Measurements from ENCODE around the gene KRT85.
"Not testable (repeated sequence)": the region's sequence is repeated elsewhere in the genome, so short reads cannot be mapped to it uniquely, and the experiment has no call there.

KRT85 gene

DNA sequence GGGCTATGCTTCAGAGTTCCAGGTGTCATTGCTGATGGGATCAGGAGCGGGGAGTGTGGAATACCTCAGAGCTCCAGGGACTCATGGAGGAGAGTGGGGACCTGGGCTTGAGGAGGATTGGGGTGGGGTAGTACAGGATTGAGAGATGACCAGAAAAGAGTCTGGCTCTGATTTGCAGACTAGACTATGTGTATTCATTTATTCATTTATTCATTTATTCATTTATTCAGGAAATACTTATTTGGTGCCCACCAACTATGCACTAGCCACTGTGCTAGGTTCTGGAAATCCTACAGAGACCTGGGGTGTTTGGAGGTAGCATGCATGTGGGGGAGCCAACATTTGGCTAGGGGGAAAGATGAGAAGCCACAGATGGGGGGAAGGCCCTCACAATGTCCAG is 45.2 kb downstream of the KRT85 start:
- Mint-ChIP-seq H3K36me3 (ENCODE audit: insufficient read depth) (peaks cover 1% of the 10 kb centered on the region), H3K9me3 (no peaks in the 10 kb centered on the region), H3K4me1 (peaks cover 2% of the 10 kb centered on the region), H3K27ac (ENCODE audit: low read depth) (no peak overlapping the region), H3K4me3 (no peak overlapping the region), H3K27me3 (peaks cover 71% of the 10 kb centered on the region)
- DNase-seq (ENCODE audit: low spot score in 2 of 2) (no peak), ATAC-seq (replicated peaks; ENCODE audit: extremely low read depth, poor library complexity, severe bottlenecking) (no peak)

DNA sequence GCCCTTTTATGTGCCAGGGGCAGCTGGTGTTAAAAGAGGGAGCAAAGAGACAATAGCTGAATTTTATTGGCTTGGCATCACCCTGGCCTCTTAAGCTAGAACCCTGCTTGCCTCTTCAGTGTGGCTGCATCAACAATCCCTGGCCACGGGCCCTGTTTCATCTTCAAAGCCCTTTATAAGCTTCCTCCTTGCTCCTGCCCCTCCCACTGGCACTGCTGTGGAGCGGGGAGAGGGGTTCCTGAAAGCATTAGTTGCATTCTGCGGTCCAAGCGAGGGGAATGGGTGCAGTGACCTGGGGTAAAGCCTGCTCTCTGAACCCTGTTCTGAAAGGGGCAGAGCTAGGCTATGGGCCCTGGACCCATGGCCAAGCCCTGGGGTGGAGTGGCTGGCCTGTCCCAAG is 45.9 kb downstream of the KRT85 start:
- DNase-seq (ENCODE audit: low spot score in 2 of 2), result no peak
- H3K36me3 Mint-ChIP-seq (ENCODE audit: insufficient read depth), result peaks cover 1% of the 10 kb centered on the region

DNA sequence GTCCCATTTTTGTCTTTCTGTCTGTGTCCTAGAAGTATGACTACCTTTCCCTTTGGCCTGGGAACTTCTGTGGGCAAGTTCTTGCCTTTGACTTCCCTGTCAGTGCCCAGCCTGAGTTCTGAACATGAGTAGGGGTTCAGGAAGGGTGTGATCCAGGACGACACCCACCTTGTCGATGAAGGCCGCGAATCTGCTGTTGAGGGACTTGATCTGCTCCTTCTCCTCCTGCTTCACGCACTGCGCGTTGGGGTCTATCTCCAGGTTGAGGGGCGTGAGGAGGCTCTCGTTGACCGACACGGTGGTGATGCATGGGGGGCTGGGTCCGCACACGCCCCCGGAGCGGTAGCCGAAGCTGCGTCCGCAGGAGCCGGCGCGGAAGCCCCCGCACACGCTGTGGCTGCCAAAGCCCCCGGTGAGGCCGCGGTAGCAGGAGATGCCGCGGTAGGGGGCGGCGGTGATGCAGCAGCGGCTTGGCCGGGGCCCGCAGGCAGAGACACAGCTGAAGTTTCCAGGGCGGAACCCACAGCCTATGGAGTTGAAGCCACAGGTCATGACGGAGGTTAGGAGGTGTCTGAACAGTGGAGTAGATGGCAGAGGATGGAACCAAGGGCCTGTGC is 46.4 kb downstream of the KRT85 start, which contains the start of gene KRT83:
Gene KRT83, minus strand, starts transcription at position 615 of the 617 bp plus-strand sequence. Its CDS starts 63 bp downstream, at position 552.
- H3K27me3 Mint-ChIP-seq, result peaks cover 71% of the 10 kb centered on the region
- DNase-seq (ENCODE audit: low spot score in 2 of 2), result no peak
- no peak for ATAC-seq (replicated peaks; ENCODE audit: extremely low read depth, poor library complexity, severe bottlenecking)
- no peaks in the 10 kb centered on the region for H3K4me1 Mint-ChIP-seq
- peaks cover 1% of the 10 kb centered on the region for H3K36me3 Mint-ChIP-seq (ENCODE audit: insufficient read depth)
- H3K4me3 Mint-ChIP-seq, result no peak within 1 kb of the TSS
- H3K9me3 Mint-ChIP-seq, result no peaks in the 10 kb centered on the region
- H3K27ac Mint-ChIP-seq (ENCODE audit: low read depth), result no peak within 1 kb of the TSS

More for the DNA sequence above, 45.9 kb downstream of the KRT85 start:
- H3K4me1 Mint-ChIP-seq, result no peaks in the 10 kb centered on the region
- ATAC-seq (replicated peaks; ENCODE audit: extremely low read depth, poor library complexity, severe bottlenecking), result no peak
- no peak overlapping the region for H3K27ac Mint-ChIP-seq (ENCODE audit: low read depth)
- H3K4me3 Mint-ChIP-seq, result no peak overlapping the region
- H3K27me3 Mint-ChIP-seq, result peaks cover 71% of the 10 kb centered on the region
- no peaks in the 10 kb centered on the region for H3K9me3 Mint-ChIP-seq

DNA sequence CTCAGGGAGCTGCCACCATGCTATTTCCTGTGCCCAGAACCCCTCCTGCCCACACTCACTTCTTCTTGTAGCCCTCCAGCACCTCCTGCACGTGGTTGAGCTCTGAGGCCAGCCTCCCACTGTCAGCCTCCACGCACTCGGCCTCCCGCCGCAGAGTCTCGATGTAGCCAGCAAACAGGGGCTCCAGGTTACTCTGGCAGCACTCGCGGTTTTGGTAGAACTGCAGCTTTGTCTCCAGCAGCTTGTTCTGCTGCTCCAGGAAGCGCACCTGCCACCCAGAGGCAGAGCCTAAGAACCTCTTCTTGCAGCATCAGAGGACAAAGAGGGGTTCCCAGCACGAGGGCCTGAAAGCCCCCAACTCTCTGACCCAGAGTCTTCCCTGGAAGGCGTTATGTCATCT is 48.2 kb downstream of the KRT85 start:
- peaks cover 1% of the 10 kb centered on the region for H3K36me3 Mint-ChIP-seq (ENCODE audit: insufficient read depth)
- no peaks in the 10 kb centered on the region for H3K9me3 Mint-ChIP-seq
- H3K27me3 Mint-ChIP-seq, result peaks cover 57% of the 10 kb centered on the region
- H3K27ac Mint-ChIP-seq (ENCODE audit: low read depth), result no peak overlapping the region
- no peak overlapping the region for H3K4me3 Mint-ChIP-seq
- H3K4me1 Mint-ChIP-seq, result no peaks in the 10 kb centered on the region
- no peak for ATAC-seq (replicated peaks; ENCODE audit: extremely low read depth, poor library complexity, severe bottlenecking)
- DNase-seq (ENCODE audit: low spot score in 2 of 2), result no peak

DNA sequence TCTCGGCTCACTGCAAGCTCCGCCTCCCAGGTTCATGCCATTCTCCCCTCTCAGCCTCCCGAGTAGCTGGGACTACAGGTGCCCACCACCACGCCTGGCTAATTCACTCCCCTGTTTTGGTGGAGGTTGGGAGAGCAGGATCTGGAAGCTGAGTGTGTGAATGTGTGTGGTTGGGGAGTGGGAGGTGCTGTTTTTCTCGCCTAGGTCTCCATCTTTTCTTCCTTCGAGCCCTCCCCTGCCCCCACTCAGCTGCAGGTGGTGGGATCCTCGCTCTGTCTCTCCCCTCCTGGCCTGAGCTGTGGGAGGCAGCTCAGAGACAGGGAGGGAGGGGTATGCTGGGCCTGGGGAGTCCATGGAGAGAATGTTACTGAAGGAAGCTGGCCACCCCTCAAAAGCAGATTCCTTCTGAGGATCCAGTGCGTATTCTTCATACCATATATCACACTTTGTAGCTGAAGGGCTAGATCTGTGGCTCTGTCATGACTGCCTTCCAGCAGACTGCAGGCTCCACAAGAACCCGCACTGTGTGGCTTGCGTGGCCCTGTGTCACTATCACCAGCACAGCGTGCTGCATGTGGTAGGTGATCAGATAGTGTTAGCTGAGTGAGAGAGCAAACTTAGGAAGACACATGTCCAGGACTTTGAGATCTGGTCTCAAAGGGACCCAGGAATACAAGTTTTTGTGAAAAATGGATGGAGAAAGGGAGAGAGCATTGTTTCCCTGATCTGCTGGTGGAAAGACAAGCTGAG is 48.9 kb downstream of the KRT85 start:
- peaks cover 1% of the 10 kb centered on the region for H3K36me3 Mint-ChIP-seq (ENCODE audit: insufficient read depth)
- H3K27ac Mint-ChIP-seq (ENCODE audit: low read depth), result no peak overlapping the region
- H3K9me3 Mint-ChIP-seq, result no peaks in the 10 kb centered on the region
- DNase-seq (ENCODE audit: low spot score in 2 of 2), result no peak
- no peak overlapping the region for H3K4me3 Mint-ChIP-seq
- no peaks in the 10 kb centered on the region for H3K4me1 Mint-ChIP-seq
- H3K27me3 Mint-ChIP-seq, result peaks cover 57% of the 10 kb centered on the region
- ATAC-seq (replicated peaks; ENCODE audit: extremely low read depth, poor library complexity, severe bottlenecking), result no peak

DNA sequence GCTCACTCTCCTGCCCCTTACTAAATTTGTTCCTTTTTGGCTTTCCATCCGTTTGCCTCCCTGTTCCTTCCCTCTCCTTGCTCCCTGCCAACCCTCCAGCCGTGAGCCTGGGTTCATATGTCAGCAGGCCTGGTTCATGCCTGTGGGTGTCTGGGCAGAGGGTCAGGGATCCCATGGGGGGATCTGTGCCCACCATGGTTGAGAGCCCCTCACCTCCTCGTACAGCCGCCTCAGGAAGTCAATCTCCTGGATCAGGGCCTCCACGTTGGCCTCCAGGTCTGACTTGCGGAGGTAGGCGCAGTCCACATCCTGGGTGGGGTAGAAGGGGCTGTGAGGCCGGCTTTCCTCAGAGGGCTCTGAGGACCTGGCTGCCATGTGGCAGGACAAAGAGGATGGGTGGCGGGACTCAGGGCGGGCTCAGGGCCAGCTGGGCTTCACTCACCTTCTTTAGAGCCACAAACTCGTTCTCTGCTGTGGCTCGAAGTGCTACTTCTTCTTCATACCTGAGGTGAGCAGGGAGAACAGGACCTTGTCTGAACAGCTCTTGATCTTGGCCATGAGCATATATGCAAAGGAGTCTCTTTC is 49.7 kb downstream of the KRT85 start:
- H3K27me3 Mint-ChIP-seq, result peaks cover 57% of the 10 kb centered on the region
- no peak overlapping the region for H3K4me3 Mint-ChIP-seq
- H3K4me1 Mint-ChIP-seq, result no peaks in the 10 kb centered on the region
- H3K9me3 Mint-ChIP-seq, result no peaks in the 10 kb centered on the region
- no peak overlapping the region for H3K27ac Mint-ChIP-seq (ENCODE audit: low read depth)
- DNase-seq (ENCODE audit: low spot score in 2 of 2), result no peak
- peaks cover 1% of the 10 kb centered on the region for H3K36me3 Mint-ChIP-seq (ENCODE audit: insufficient read depth)
- no peak for ATAC-seq (replicated peaks; ENCODE audit: extremely low read depth, poor library complexity, severe bottlenecking)

DNA sequence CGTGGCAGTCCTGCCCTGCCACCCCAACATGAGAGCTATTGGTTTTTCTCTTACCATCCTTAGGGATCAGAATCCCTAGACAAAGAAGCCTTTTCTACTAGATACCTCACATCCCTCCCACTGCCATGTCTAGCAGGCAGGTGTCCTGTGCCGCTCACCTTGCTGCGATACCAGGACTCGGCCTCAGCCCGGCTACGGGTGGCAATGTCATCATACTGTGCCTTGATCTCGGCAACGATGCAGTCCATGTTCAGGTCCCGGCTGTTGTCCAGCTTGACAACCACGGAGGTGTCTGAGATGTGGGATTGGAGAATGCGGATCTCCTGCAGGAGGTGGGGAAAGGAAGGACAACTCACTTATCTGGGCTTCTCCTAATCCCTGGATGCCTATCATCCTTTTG is 50.6 kb downstream of the KRT85 start:
- Mint-ChIP-seq H3K27me3 (peaks cover 57% of the 10 kb centered on the region), H3K9me3 (no peaks in the 10 kb centered on the region), H3K27ac (ENCODE audit: low read depth) (no peak overlapping the region), H3K4me1 (no peaks in the 10 kb centered on the region), H3K4me3 (no peak overlapping the region), H3K36me3 (ENCODE audit: insufficient read depth) (peaks cover 1% of the 10 kb centered on the region)
- ATAC-seq (replicated peaks; ENCODE audit: extremely low read depth, poor library complexity, severe bottlenecking), result no peak
- no peak for DNase-seq (ENCODE audit: low spot score in 2 of 2)

DNA sequence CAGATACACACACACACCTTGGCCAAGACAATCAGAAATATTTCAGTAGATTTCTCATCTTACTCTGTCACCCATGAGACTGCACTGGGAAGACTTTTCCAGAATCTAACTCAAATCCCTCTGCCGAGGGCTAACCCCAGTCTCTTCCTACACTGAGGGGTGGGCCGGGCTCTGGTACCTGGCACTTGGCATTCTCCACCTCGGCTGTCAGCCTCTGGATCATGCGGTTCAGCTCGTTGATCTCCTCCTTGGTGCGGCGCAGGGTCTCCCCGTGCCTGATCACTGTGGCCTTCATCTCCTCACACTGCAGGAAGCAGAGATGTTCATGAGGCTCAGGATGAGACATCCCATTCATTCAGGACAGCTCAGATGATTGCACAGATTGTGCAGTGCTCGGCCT is 51.0 kb downstream of the KRT85 start:
- no peak for DNase-seq (ENCODE audit: low spot score in 2 of 2)
- no peaks in the 10 kb centered on the region for H3K4me1 Mint-ChIP-seq
- H3K36me3 Mint-ChIP-seq (ENCODE audit: insufficient read depth), result peaks cover 1% of the 10 kb centered on the region
- no peaks in the 10 kb centered on the region for H3K9me3 Mint-ChIP-seq
- no peak overlapping the region for H3K27ac Mint-ChIP-seq (ENCODE audit: low read depth)
- peaks cover 58% of the 10 kb centered on the region for H3K27me3 Mint-ChIP-seq
- H3K4me3 Mint-ChIP-seq, result no peak overlapping the region
- ATAC-seq (replicated peaks; ENCODE audit: extremely low read depth, poor library complexity, severe bottlenecking), result no peak

DNA sequence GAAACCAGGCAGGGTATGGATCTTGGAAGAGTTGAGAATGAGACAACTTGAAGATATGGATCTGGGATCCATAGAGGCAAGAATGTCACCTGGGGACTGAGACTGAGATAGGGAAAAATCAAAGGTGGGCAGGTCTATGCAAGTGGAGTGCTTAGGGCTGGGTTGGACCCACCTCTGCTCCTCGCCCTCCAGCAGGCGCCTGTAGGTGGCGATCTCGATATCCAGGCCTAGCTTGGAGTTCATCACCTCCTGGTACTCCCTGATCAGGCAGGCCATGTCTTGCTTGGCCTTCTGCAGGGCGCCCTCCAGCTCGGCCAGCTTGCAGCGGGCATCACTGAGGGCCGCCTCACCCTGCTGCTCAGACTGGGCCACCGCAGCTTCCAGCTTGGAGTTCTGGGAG is 51.6 kb downstream of the KRT85 start:
- not testable (repeated sequence) for H3K4me3 Mint-ChIP-seq; DNase-seq (ENCODE audit: low spot score in 2 of 2); H3K27ac Mint-ChIP-seq (ENCODE audit: low read depth); H3K9me3 Mint-ChIP-seq; H3K36me3 Mint-ChIP-seq (ENCODE audit: insufficient read depth); ATAC-seq (replicated peaks; ENCODE audit: extremely low read depth, poor library complexity, severe bottlenecking); H3K4me1 Mint-ChIP-seq
- peaks cover 60% of the 10 kb centered on the region for H3K27me3 Mint-ChIP-seq

DNA sequence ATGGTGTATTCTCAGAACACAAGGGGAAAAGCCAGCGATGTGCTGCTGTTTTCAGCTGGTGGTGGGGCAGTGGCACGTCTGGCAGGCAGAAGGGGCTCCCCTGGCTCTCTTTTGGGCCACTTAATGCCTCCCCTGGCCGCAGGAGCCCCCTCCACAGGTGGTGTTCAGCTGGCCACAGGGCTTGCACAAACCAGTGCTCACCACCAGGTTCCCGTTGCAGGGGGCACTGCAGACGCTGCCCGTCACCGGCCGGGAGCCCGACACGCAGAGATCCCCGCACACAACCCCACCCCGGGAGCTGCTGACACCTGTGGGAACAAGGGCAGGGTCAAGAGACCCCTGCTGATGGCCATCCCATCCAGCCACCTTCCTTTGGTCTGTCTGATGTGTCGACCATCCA is 52.8 kb downstream of the KRT85 start:
- no peak for ATAC-seq (replicated peaks; ENCODE audit: extremely low read depth, poor library complexity, severe bottlenecking)
- no peaks in the 10 kb centered on the region for H3K9me3 Mint-ChIP-seq
- no peaks in the 10 kb centered on the region for H3K4me1 Mint-ChIP-seq
- no peak overlapping the region for H3K4me3 Mint-ChIP-seq
- H3K36me3 Mint-ChIP-seq (ENCODE audit: insufficient read depth), result peaks cover 1% of the 10 kb centered on the region
- no peak overlapping the region for H3K27ac Mint-ChIP-seq (ENCODE audit: low read depth)
- peaks cover 60% of the 10 kb centered on the region for H3K27me3 Mint-ChIP-seq
- no peak for DNase-seq (ENCODE audit: low spot score in 2 of 2)

DNA sequence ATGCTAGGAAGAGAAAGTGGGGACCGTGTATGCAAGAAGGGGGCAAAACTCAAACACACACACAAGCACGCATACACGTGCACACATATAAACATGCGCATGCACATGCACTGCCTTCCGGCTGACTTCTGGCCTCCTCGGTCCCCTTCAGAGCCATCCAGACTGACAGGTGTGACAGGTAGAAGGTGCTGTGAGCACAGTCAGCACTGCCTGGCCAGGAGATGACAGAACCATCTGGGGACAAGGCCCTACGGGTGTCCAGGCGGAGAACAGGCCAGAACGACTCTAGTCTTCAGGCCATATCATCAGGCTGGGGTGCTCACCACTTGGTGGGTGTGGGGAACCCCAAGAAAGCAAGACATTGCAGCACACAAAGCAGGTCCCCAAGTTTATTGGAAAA is 53.4 kb downstream of the KRT85 start:
- DNase-seq (ENCODE audit: low spot score in 2 of 2) (no peak), ATAC-seq (replicated peaks; ENCODE audit: extremely low read depth, poor library complexity, severe bottlenecking) (no peak)
- Mint-ChIP-seq H3K4me1 (peaks cover under 1% of the 10 kb centered on the region), H3K4me3 (no peak overlapping the region), H3K36me3 (ENCODE audit: insufficient read depth) (peaks cover 1% of the 10 kb centered on the region), H3K9me3 (no peaks in the 10 kb centered on the region), H3K27ac (ENCODE audit: low read depth) (peak overlapping the region; percentile 52), H3K27me3 (peaks cover 60% of the 10 kb centered on the region)

DNA sequence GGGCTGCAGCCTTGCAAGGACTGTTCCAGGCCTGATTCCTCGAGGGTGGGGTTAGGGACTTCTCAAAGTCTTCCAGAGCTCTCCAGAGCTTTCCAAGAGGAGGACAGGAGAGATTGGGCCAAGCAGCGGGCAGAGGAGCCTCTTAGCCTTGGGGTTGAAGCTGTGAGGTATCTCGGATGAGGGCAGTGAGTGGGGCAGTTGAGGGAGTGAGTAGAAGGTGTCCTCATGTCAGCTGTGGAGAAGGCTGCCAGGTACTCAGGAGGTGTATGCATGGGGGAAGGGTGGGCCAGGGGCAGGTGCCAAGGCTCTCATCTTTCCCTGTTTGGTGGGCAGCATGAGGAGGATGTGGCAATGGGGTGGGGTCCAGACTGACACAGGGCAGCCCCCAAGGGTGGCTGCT is 53.8 kb downstream of the KRT85 start:
- DNase-seq (ENCODE audit: low spot score in 2 of 2) (no peak), ATAC-seq (replicated peaks; ENCODE audit: extremely low read depth, poor library complexity, severe bottlenecking) (no peak)
- H3K4me3 Mint-ChIP-seq, result no peak overlapping the region
- peaks cover 5% of the 10 kb centered on the region for H3K4me1 Mint-ChIP-seq
- no peaks in the 10 kb centered on the region for H3K9me3 Mint-ChIP-seq
- H3K27ac Mint-ChIP-seq (ENCODE audit: low read depth), result peak overlapping the region; percentile 52
- H3K27me3 Mint-ChIP-seq, result peaks cover 60% of the 10 kb centered on the region
- H3K36me3 Mint-ChIP-seq (ENCODE audit: insufficient read depth), result peaks cover 1% of the 10 kb centered on the region

DNA sequence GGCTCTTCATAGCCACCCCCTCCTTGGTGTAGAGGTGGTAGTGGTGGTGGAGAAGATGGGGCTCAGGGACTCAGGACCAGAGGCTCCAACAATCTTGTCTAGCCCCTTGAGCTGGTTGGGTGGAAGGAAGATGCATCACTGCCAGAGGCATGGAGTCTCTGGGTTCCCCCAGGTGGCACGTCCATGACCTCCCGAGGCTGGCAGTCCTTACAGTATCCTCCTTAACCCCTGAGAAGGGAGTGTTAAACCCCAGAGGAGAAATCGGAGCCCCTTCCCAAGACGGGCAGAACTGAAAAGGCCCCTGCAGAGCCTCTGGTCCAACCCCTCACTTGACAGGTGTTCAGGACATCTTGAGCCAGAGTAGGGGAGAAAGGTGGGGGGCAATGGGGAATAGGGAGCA is 55.2 kb downstream of the KRT85 start:
- Mint-ChIP-seq H3K36me3 (ENCODE audit: insufficient read depth) (no peaks in the 10 kb centered on the region), H3K27ac (ENCODE audit: low read depth) (no peak overlapping the region), H3K27me3 (peaks cover 68% of the 10 kb centered on the region), H3K9me3 (no peaks in the 10 kb centered on the region), H3K4me3 (no peak overlapping the region), H3K4me1 (peaks cover 10% of the 10 kb centered on the region)
- DNase-seq (ENCODE audit: low spot score in 2 of 2) (no peak), ATAC-seq (replicated peaks; ENCODE audit: extremely low read depth, poor library complexity, severe bottlenecking) (no peak)
